Measurements from ENCODE around the gene TNFRSF8. TPM values are rescaled to one million over a fixed set of nuclear protein-coding genes. Genes with fewer than 3 reads are reported as not detected.

Gene TNFRSF8
- polyA plus RNA-seq, 1 of the 3 experiments (the other 2 are of a cell fraction), result 0.07 TPM

DNA sequence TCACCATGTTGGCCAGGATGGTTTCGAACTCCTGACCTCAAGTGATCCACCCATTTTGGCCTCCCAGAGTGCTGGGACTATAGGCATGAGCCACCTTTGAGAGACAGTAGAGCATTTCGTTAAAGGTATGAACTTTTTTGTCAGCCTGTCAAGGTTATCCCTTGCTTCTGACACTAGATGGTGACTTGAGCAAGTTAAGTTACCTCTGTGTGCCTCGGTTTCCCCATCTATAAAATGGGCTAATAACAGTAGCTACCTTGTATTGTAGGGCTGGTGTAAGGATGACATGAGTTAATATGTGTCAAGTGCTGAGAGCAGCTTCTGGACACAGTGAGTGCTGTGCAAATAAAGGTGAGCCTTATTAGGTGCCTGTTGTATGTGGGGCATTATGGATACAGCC, 8.8 kb downstream of the TNFRSF8 start:
- H3K27me3 ChIP-seq (ENCODE audit: insufficient read depth), result no peaks in the 10 kb centered on the region
- no peaks in the 10 kb centered on the region for H3K36me3 ChIP-seq (replicated peaks in 1 of 2; ENCODE audit: control insufficient read depth in 1 of 2, insufficient read depth in 2 of 2, low read length in 1 of 2)
- no peak overlapping the region for H3K9ac ChIP-seq
- 52% methylated on average over 3 of the region's 3 CpGs for WGBS (ENCODE audit: low lambda C conversion rate)
- no peaks in the 10 kb centered on the region for H3K9me2 ChIP-seq
- no peak for DNase-seq
- H3K4me1 ChIP-seq (ENCODE audit: control insufficient read depth in 1 of 2, insufficient read depth in 2 of 2, low read depth in 1 of 2, low read length in 1 of 2), result no peaks in the 10 kb centered on the region
- ChIA-PET POLR2A (no interaction called here), CTCF (no interaction called here)
- no peak overlapping the region for H2AFZ ChIP-seq (ENCODE audit: low read depth)
- H3K4me2 ChIP-seq, result no peak overlapping the region
- H3K9me3 ChIP-seq, result no peaks in the 10 kb centered on the region
- H3K4me3 ChIP-seq (ENCODE audit: low read depth in 2 of 2, low read length in 1 of 2), result no peak overlapping the region
- TF ChIP-seq ELF1 (IDR thresholded peaks at IDR 0.05) (no peak), TEAD4 (IDR thresholded peaks at IDR 0.05; ENCODE audit: borderline replicate concordance, insufficient read depth) (no peak), EP300 (IDR thresholded peaks at IDR 0.05; ENCODE audit: borderline replicate concordance in 1 of 2, low read depth in 1 of 2, low read length in 1 of 2) (no peak), GATA2 (CRISPR knock-in tag; IDR thresholded peaks at IDR 0.05) (no peak), CHD2 (IDR thresholded peaks at IDR 0.05; ENCODE audit: low read length, partially characterized antibody) (no peak), YY1 (IDR thresholded peaks at IDR 0.05; ENCODE audit: low read depth) (no peak), FOSL2 (IDR thresholded peaks at IDR 0.05; ENCODE audit: borderline replicate concordance, low read depth) (no peak), NRF1 (IDR thresholded peaks at IDR 0.05; ENCODE audit: low read depth, low read length) (no peak)
- TF ChIP-seq, protein P1, sequence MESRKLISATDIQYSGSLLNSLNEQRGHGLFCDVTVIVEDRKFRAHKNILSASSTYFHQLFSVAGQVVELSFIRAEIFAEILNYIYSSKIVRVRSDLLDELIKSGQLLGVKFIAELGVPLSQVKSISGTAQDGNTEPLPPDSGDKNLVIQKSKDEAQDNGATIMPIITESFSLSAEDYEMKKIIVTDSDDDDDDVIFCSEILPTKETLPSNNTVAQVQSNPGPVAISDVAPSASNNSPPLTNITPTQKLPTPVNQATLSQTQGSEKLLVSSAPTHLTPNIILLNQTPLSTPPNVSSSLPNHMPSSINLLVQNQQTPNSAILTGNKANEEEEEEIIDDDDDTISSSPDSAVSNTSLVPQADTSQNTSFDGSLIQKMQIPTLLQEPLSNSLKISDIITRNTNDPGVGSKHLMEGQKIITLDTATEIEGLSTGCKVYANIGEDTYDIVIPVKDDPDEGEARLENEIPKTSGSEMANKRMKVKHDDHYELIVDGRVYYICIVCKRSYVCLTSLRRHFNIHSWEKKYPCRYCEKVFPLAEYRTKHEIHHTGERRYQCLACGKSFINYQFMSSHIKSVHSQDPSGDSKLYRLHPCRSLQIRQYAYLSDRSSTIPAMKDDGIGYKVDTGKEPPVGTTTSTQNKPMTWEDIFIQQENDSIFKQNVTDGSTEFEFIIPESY (IDR thresholded peaks at IDR 0.05; ENCODE audit: borderline replicate concordance, low read depth), result no peak
- TF ChIP-seq, protein P2, sequence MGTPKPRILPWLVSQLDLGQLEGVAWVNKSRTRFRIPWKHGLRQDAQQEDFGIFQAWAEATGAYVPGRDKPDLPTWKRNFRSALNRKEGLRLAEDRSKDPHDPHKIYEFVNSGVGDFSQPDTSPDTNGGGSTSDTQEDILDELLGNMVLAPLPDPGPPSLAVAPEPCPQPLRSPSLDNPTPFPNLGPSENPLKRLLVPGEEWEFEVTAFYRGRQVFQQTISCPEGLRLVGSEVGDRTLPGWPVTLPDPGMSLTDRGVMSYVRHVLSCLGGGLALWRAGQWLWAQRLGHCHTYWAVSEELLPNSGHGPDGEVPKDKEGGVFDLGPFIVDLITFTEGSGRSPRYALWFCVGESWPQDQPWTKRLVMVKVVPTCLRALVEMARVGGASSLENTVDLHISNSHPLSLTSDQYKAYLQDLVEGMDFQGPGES (IDR thresholded peaks at IDR 0.05; ENCODE audit: low read depth, low read length), result no peak
- TF ChIP-seq, protein P3, sequence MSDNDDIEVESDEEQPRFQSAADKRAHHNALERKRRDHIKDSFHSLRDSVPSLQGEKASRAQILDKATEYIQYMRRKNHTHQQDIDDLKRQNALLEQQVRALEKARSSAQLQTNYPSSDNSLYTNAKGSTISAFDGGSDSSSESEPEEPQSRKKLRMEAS (IDR thresholded peaks at IDR 0.05; ENCODE audit: low read depth), result no peak
- TF ChIP-seq, protein P4, sequence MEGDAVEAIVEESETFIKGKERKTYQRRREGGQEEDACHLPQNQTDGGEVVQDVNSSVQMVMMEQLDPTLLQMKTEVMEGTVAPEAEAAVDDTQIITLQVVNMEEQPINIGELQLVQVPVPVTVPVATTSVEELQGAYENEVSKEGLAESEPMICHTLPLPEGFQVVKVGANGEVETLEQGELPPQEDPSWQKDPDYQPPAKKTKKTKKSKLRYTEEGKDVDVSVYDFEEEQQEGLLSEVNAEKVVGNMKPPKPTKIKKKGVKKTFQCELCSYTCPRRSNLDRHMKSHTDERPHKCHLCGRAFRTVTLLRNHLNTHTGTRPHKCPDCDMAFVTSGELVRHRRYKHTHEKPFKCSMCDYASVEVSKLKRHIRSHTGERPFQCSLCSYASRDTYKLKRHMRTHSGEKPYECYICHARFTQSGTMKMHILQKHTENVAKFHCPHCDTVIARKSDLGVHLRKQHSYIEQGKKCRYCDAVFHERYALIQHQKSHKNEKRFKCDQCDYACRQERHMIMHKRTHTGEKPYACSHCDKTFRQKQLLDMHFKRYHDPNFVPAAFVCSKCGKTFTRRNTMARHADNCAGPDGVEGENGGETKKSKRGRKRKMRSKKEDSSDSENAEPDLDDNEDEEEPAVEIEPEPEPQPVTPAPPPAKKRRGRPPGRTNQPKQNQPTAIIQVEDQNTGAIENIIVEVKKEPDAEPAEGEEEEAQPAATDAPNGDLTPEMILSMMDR (IDR thresholded peaks at IDR 0.05), result no peak
- no peaks in the 10 kb centered on the region for H3F3A ChIP-seq (replicated peaks; ENCODE audit: insufficient read depth)
- H3K79me2 ChIP-seq (ENCODE audit: insufficient read depth), result no peaks in the 10 kb centered on the region
- H4K20me1 ChIP-seq (ENCODE audit: insufficient read depth), result no peaks in the 10 kb centered on the region
- no peak overlapping the region for H3K27ac ChIP-seq (ENCODE audit: low read depth in 2 of 2, low read length in 1 of 2)

DNA sequence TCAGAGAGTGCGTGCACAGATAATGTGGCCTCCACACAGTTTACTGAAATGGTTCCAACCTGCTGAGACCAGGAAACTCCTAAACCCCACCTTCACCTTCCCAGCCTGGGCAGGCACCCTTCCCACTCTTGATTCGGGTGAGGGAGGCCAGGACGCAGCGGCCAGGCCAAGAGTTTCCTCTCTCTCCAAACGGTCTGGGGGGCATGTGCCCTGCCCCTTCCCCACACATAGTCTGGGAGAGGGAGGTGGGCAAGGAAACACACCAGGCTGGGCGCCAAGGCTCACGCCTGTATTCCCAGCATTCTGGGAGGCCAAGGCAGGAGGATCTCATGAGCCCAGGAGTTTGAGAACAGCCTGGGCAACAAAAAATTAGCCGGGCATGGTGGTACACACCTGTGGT, 9.6 kb downstream of the TNFRSF8 start:
- H3K9me3 ChIP-seq, result no peaks in the 10 kb centered on the region
- ChIA-PET POLR2A (no interaction called here), CTCF (no interaction called here)
- no peaks in the 10 kb centered on the region for H3F3A ChIP-seq (replicated peaks; ENCODE audit: insufficient read depth)
- H3K4me1 ChIP-seq (ENCODE audit: control insufficient read depth in 1 of 2, insufficient read depth in 2 of 2, low read depth in 1 of 2, low read length in 1 of 2), result no peaks in the 10 kb centered on the region
- no peaks in the 10 kb centered on the region for H3K27me3 ChIP-seq (ENCODE audit: insufficient read depth)
- TF ChIP-seq YY1 (IDR thresholded peaks at IDR 0.05; ENCODE audit: low read depth) (no peak), ELF1 (IDR thresholded peaks at IDR 0.05) (no peak), JUND (IDR thresholded peaks at IDR 0.05) (no peak)
- TF ChIP-seq, protein P2 (IDR thresholded peaks at IDR 0.05; ENCODE audit: low read depth, low read length), result no peak
- TF ChIP-seq, protein P1 (IDR thresholded peaks at IDR 0.05; ENCODE audit: borderline replicate concordance, low read depth), result no peak
- TF ChIP-seq, protein P5, sequence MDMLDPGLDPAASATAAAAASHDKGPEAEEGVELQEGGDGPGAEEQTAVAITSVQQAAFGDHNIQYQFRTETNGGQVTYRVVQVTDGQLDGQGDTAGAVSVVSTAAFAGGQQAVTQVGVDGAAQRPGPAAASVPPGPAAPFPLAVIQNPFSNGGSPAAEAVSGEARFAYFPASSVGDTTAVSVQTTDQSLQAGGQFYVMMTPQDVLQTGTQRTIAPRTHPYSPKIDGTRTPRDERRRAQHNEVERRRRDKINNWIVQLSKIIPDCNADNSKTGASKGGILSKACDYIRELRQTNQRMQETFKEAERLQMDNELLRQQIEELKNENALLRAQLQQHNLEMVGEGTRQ (IDR thresholded peaks at IDR 0.05; ENCODE audit: borderline replicate concordance, low read depth, low read length), result no peak
- no peaks in the 10 kb centered on the region for H4K20me1 ChIP-seq (ENCODE audit: insufficient read depth)
- H3K27ac ChIP-seq (ENCODE audit: low read depth in 2 of 2, low read length in 1 of 2), result no peak overlapping the region
- no peak overlapping the region for H2AFZ ChIP-seq (ENCODE audit: low read depth)
- H3K4me2 ChIP-seq, result no peak overlapping the region
- no peak overlapping the region for H3K4me3 ChIP-seq (ENCODE audit: low read depth in 2 of 2, low read length in 1 of 2)
- 75% methylated on average over 8 of the region's 8 CpGs for WGBS (ENCODE audit: low lambda C conversion rate)
- H3K36me3 ChIP-seq (replicated peaks in 1 of 2; ENCODE audit: control insufficient read depth in 1 of 2, insufficient read depth in 2 of 2, low read length in 1 of 2), result no peaks in the 10 kb centered on the region
- H3K9me2 ChIP-seq, result no peaks in the 10 kb centered on the region
- no peak overlapping the region for H3K9ac ChIP-seq
- no peaks in the 10 kb centered on the region for H3K79me2 ChIP-seq (ENCODE audit: insufficient read depth)
- no peak for DNase-seq
